SU-DHL-6 (cell line): ENCODE measurements around the gene MAP3K8.

ENCODE experiments used
- H2AFZ ChIP-seq: fragments of 200-600 bp; sonication (generic); 2 replicates; pipeline ENCODE4 v1.6.1; 2014; ENCODE audit warnings: low read depth, mild to moderate bottlenecking, moderate library complexity, mixed read lengths, antibody characterized with exemption, low read length; ENCODE audit not compliant: severe bottlenecking
- H3F3A ChIP-seq: fragments of 200-600 bp; shearing (Covaris generic); 2 replicates; pipeline ENCODE4 v1.6.0; 2016; ENCODE audit warnings: antibody characterized with exemption, mild to moderate bottlenecking; ENCODE audit not compliant: insufficient read depth
- H3K27ac ChIP-seq: fragments of 200-600 bp; sonication (generic); 2 replicates; pipeline ENCODE4 v1.5.1; 2016; ENCODE audit warnings: low read depth, mild to moderate bottlenecking, low read length, moderate library complexity, mixed read lengths
- H3K27me3 ChIP-seq: fragments of 200-600 bp; sonication (generic), shearing (Covaris generic); 2 replicates; pipeline ENCODE4 v1.6.0; 2014; ENCODE audit warnings: mild to moderate bottlenecking, low read length
- H3K36me3 ChIP-seq: fragments of 200-600 bp; sonication (generic); 2 replicates; pipeline ENCODE4 v1.6.1; 2014; ENCODE audit warnings: mild to moderate bottlenecking, low read length, mixed read lengths
- H3K4me2 ChIP-seq: fragments of 300-600, 200-600 bp; shearing (Covaris generic), sonication (generic); 2 replicates; pipeline ENCODE4 v1.6.0; 2014; ENCODE audit warnings: low read length, low read depth, mild to moderate bottlenecking; ENCODE audit not compliant: poor library complexity, severe bottlenecking
- H3K4me3 ChIP-seq: fragments of 200-600 bp; sonication (generic); 2 replicates; pipeline ENCODE4 v1.5.1; 2014; ENCODE audit warnings: antibody characterized with exemption, low read length, mild to moderate bottlenecking, mixed read lengths; ENCODE audit not compliant: insufficient read depth, poor library complexity, severe bottlenecking
- H3K79me2 ChIP-seq: fragments of 200-600 bp; sonication (generic); 2 replicates; pipeline ENCODE4 v1.6.1; 2014; ENCODE audit warnings: mild to moderate bottlenecking, low read length, moderate library complexity; ENCODE audit not compliant: insufficient read depth
- H3K9ac ChIP-seq: fragments of 200-600 bp; sonication (generic); 2 replicates; pipeline ENCODE4 v1.7.0; 2014; ENCODE audit warnings: mild to moderate bottlenecking, low read length
- H3K9me2 ChIP-seq: fragments of 200-600 bp; sonication (generic); replicated peaks from 2 replicates; pipeline ENCODE4 v1.6.1; 2014; ENCODE audit warnings: low read length; ENCODE audit not compliant: insufficient read depth
- H3K9me3 ChIP-seq: fragments of 200-600 bp; sonication (generic); 2 replicates; pipeline ENCODE4 v1.6.1; 2014; ENCODE audit warnings: low read length, mixed read lengths; ENCODE audit not compliant: insufficient read depth
- H4K20me1 ChIP-seq: fragments of 200-600 bp; sonication (generic); 2 replicates; pipeline ENCODE4 v1.6.1; 2014; ENCODE audit warnings: low read depth, mild to moderate bottlenecking, antibody characterized with exemption, low read length, moderate library complexity, mixed read lengths
- CTCF ChIP-seq: fragments of 200-600 bp; sonication (generic); IDR thresholded peaks from one replicate; pipeline ENCODE4 v1.5.1; 2017; ENCODE audit warnings: antibody characterized with exemption, mild to moderate bottlenecking, low read length, moderate library complexity; ENCODE audit not compliant: insufficient read depth, poor library complexity, severe bottlenecking
- EZH2phosphoT487 ChIP-seq: fragments of 200-600 bp; sonication (generic), shearing (Covaris generic); conservative IDR thresholded peaks from 2 replicates; pipeline ENCODE4 v1.6.1; 2018; ENCODE audit warnings: mild to moderate bottlenecking, antibody characterized with exemption, low read length, moderate library complexity, mixed read lengths

Gene MAP3K8

GRCh38 chr10:30505543-30506298 lies 71.7 kb downstream of the MAP3K8 start:
- Histone ChIP-seq H3K9ac (no peak overlapping the region), H3K27ac (no peak overlapping the region)

GRCh38 chr10:30509508-30509907 lies 75.5 kb downstream of the MAP3K8 start:
- no peak overlapping the region for H3K9ac ChIP-seq
- H2AFZ ChIP-seq, result no peak overlapping the region
- no peak overlapping the region for H3K4me2 ChIP-seq
- H3K27ac ChIP-seq, result no peak overlapping the region
- H3K27me3 ChIP-seq, result no peaks in the 10 kb centered on the region
- H3K9me2 ChIP-seq, result no peaks in the 10 kb centered on the region
- no peak overlapping the region for H3K4me3 ChIP-seq
- H3K79me2 ChIP-seq, result no peaks in the 10 kb centered on the region
- H3F3A ChIP-seq, result no peaks in the 10 kb centered on the region
- H3K36me3 ChIP-seq, result no peaks in the 10 kb centered on the region
- TF ChIP-seq CTCF, result no peak
- no peaks in the 10 kb centered on the region for H3K9me3 ChIP-seq
- no peaks in the 10 kb centered on the region for H4K20me1 ChIP-seq

More at GRCh38 chr10:30505543-30506298, 71.7 kb downstream of the MAP3K8 start:
- no peak overlapping the region for H3K4me3 ChIP-seq
- no peaks in the 10 kb centered on the region for H3K27me3 ChIP-seq
- no peak overlapping the region for H2AFZ ChIP-seq
- no peaks in the 10 kb centered on the region for H3K9me3 ChIP-seq
- no peak overlapping the region for H3K4me2 ChIP-seq
- H3K36me3 ChIP-seq, result no peaks in the 10 kb centered on the region
- no peak for TF ChIP-seq CTCF
- TF ChIP-seq EZH2phosphoT487, result no peak
- H3K79me2 ChIP-seq, result no peaks in the 10 kb centered on the region
- H4K20me1 ChIP-seq, result no peaks in the 10 kb centered on the region
- no peaks in the 10 kb centered on the region for H3K9me2 ChIP-seq
- no peaks in the 10 kb centered on the region for H3F3A ChIP-seq

- no peak overlapping the region for H3K4me3 ChIP-seq
- no peak overlapping the region for H3K27ac ChIP-seq
Measured at GRCh38 chr10:30510184-30510931, 76.4 kb downstream of the MAP3K8 start.

More at GRCh38 chr10:30510184-30510931, 76.4 kb downstream of the MAP3K8 start:
- no peaks in the 10 kb centered on the region for H3K9me2 ChIP-seq
- H3F3A ChIP-seq, result no peaks in the 10 kb centered on the region
- no peaks in the 10 kb centered on the region for H3K27me3 ChIP-seq
- TF ChIP-seq CTCF (no peak), EZH2phosphoT487 (no peak)
- H3K9me3 ChIP-seq, result no peaks in the 10 kb centered on the region
- no peaks in the 10 kb centered on the region for H4K20me1 ChIP-seq
- H2AFZ ChIP-seq, result no peak overlapping the region
- H3K36me3 ChIP-seq, result no peaks in the 10 kb centered on the region
- no peak overlapping the region for H3K4me2 ChIP-seq
- H3K9ac ChIP-seq, result no peak overlapping the region
- H3K79me2 ChIP-seq, result no peaks in the 10 kb centered on the region
